ENCODE data around the gene FARP1.

Gene FARP1

DNA sequence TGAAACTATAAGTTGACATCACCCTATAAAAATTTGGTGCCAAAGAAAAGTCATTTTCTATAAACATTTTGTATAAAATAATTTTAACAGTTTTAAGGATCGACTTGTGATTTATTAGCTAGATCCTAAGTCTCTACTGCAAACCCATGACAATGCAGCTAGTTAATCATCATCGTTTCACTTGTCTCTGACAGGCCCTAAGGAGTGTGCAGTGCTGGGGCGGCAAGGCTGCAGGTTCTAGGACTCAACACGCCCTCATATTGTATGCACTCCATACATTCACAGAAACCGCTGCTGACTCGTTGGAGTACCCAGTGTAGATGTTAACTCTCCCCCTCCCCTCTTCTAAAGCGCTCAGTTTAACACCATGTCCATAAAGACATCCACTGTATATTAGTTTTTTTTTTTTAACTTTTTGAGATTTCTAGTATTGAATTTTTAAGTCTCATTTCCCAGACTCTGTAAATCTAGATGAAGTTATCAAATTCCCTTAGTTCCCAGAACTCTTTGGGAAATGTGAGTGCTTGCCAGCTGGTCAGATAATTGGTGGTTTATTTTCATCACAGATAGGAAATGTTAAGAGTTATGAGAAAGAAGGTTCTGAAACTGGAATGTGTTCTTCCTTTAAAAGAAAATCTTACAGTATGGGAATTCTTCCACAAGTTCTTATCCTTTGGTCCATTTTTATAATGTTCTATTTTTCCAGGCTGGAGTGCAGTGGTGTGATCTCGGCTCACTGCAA, 197.0 kb downstream of the FARP1 start:
- DNase-seq: no peak
- Histone ChIP-seq H3K27ac (no peak overlapping the region), H3K36me3 (peaks cover 13% of the 10 kb centered on the region), H3K27me3 (ENCODE audit: insufficient read depth, low read depth, severe bottlenecking) (no peaks in the 10 kb centered on the region), H3K4me3 (ENCODE audit: low read depth, low read length) (no peak overlapping the region), H3K9me3 (ENCODE audit: severe bottlenecking) (no peaks in the 10 kb centered on the region)
- TF ChIP-seq, protein P1, sequence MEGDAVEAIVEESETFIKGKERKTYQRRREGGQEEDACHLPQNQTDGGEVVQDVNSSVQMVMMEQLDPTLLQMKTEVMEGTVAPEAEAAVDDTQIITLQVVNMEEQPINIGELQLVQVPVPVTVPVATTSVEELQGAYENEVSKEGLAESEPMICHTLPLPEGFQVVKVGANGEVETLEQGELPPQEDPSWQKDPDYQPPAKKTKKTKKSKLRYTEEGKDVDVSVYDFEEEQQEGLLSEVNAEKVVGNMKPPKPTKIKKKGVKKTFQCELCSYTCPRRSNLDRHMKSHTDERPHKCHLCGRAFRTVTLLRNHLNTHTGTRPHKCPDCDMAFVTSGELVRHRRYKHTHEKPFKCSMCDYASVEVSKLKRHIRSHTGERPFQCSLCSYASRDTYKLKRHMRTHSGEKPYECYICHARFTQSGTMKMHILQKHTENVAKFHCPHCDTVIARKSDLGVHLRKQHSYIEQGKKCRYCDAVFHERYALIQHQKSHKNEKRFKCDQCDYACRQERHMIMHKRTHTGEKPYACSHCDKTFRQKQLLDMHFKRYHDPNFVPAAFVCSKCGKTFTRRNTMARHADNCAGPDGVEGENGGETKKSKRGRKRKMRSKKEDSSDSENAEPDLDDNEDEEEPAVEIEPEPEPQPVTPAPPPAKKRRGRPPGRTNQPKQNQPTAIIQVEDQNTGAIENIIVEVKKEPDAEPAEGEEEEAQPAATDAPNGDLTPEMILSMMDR (IDR thresholded peaks at IDR 0.05; ENCODE audit: low read depth, low read length): no peak

DNA sequence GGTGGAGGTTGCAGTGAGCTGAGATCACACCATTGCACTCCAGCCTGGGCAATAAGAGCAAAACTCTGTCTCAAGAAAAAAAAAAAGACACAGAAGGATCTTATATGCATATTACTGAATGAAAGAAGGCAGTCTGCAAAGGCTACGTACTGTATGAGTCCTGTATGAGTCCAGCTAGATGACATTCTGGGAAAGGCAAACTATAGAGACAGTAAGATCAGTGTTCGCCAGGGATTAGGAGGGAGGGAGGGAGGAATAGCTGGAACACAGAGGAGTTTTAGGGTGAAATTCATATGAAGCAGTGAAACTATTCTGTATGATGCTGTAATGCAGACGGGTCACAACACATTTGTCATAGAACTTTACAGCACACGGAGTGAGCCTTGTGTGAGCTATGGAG, 200.1 kb downstream of the FARP1 start:
- H3K27ac ChIP-seq: no peak overlapping the region
- TF ChIP-seq, protein P1 (IDR thresholded peaks at IDR 0.05; ENCODE audit: low read depth, low read length): no peak
- no peak overlapping the region for H3K4me3 ChIP-seq (ENCODE audit: low read depth, low read length)
- no peaks in the 10 kb centered on the region for H3K9me3 ChIP-seq (ENCODE audit: severe bottlenecking)
- H3K36me3 ChIP-seq: peaks cover 20% of the 10 kb centered on the region
- no peak for DNase-seq
- H3K27me3 ChIP-seq (ENCODE audit: insufficient read depth, low read depth, severe bottlenecking): no peaks in the 10 kb centered on the region

DNA sequence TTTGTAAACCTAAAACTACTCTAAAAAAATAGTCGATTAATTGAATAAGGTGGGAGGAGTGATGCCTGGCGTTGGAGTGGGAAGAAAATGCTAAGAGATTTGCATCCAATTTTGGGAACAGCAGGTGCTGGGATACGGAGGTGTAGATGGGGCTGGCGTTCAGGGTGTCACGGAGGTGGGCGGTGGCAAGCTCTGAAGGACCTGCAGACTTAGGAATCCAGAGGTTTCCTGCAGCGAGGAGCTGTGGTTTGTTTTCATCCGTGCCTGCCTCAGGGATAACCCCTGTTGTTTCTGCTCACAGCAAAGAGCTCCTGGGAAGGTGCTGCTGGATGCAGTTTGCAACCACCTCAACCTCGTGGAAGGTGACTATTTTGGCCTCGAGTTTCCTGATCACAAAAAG, 200.6 kb downstream of the FARP1 start:
- Histone ChIP-seq H3K27me3 (ENCODE audit: insufficient read depth, low read depth, severe bottlenecking) (no peaks in the 10 kb centered on the region), H3K4me3 (ENCODE audit: low read depth, low read length) (no peak overlapping the region), H3K27ac (no peak overlapping the region), H3K9me3 (ENCODE audit: severe bottlenecking) (no peaks in the 10 kb centered on the region), H3K36me3 (peaks cover 24% of the 10 kb centered on the region)
- TF ChIP-seq, protein P1 (IDR thresholded peaks at IDR 0.05; ENCODE audit: low read depth, low read length): no peak
- no peak for DNase-seq

GRCh38 chr13:98344392-98344791, 201.5 kb downstream of the FARP1 start:
- Histone ChIP-seq H3K27me3 (ENCODE audit: insufficient read depth, low read depth, severe bottlenecking) (no peaks in the 10 kb centered on the region), H3K36me3 (peaks cover 21% of the 10 kb centered on the region), H3K9me3 (ENCODE audit: severe bottlenecking) (no peaks in the 10 kb centered on the region), H3K4me3 (ENCODE audit: low read depth, low read length) (no peak overlapping the region), H3K27ac (no peak overlapping the region)
- DNase-seq: no peak
- TF ChIP-seq, protein P1 (IDR thresholded peaks at IDR 0.05; ENCODE audit: low read depth, low read length): no peak

GRCh38 chr13:98345107-98345935, 202.4 kb downstream of the FARP1 start:
- Histone ChIP-seq H3K9me3 (ENCODE audit: severe bottlenecking) (no peaks in the 10 kb centered on the region), H3K27ac (no peak overlapping the region), H3K36me3 (peaks cover 21% of the 10 kb centered on the region), H3K4me3 (ENCODE audit: low read depth, low read length) (no peak overlapping the region), H3K27me3 (ENCODE audit: insufficient read depth, low read depth, severe bottlenecking) (no peaks in the 10 kb centered on the region)
- TF ChIP-seq, protein P1 (IDR thresholded peaks at IDR 0.05; ENCODE audit: low read depth, low read length): peak; percentile 42
- no peak for DNase-seq
